Motor neuron (in vitro differentiated cells): Measurements from ENCODE around the gene LBX1. TPM values are rescaled to one million over a fixed set of nuclear protein-coding genes. Genes with fewer than 3 reads are reported as not detected.
A peak's percentile ranks its signal among the peaks of the same experiment; 100 is the strongest.

Experiments used
- ATAC-seq, 8 experiments: fragments of 200-7000 bp; cut with Tn5 transposase; replicated peaks in 6 of 8; 2 replicates each; pipeline ENCODE4 v1.8.0; 2021; ENCODE audit warnings: mild to moderate bottlenecking in 8 of 8, moderate library complexity in 8 of 8
- H3K27ac ChIP-seq, 2 donors: fragments of 250-450 bp; sonication (Bioruptor Pico); 2 replicates each; pipeline ENCODE4 v1.9.0; 2021; ENCODE audit warnings: antibody characterized with exemption in 2 of 2, mild to moderate bottlenecking in 2 of 2, moderate library complexity in 1 of 2
- H3K4me1 ChIP-seq, 2 donors: fragments of 250-450 bp; sonication (Bioruptor Pico); replicated peaks in 1 of 2; 2 replicates each; pipeline ENCODE4 v1.6.1; 2021; ENCODE audit warnings: antibody characterized with exemption in 2 of 2, mild to moderate bottlenecking in 2 of 2, moderate library complexity in 1 of 2
- H3K4me3 ChIP-seq, 5 donors: fragments of 250-450 bp; sonication (Bioruptor Pico); 2 replicates each; pipeline ENCODE4 v1.9.0; 2021; ENCODE audit warnings: antibody characterized with exemption in 5 of 5, mild to moderate bottlenecking in 5 of 5, moderate library complexity in 4 of 5
- WGBS, 10 experiments: fragments of 450-650 bp; shearing (Covaris generic); methylation state at CpG; one replicate each; pipeline ENCODE4 v1.0.0; 2022; 5-methylcytosine and 5-hydroxymethylcytosine counted together
- in situ Hi-C, 9 experiments: fragments of 400-800 bp; cut with MboI; loops; one replicate each; pipeline ENCODE4 v1.15.0; 2021; ENCODE audit warnings: low sequenced_read_pairs in 9 of 9, low pct_unique_long_range_greater_than_20kb in 2 of 9; ENCODE audit not compliant: unreplicated experiment in 9 of 9
- total RNA-seq, 8 experiments: library from RNA; unstranded; fragments of 300-600 nt; gene quantifications; 2 replicates each; pipeline versions ENCODE4 v1.2.3 to v1.2.4, GENCODE V29; 2022

The LBX1 gene
- total RNA-seq, 8 experiments from 2014 or later: 0.29 to 58.6 (median 1.8) TPM

- Histone ChIP-seq H3K4me1 (peaks cover 2 to 8% of the 10 kb centered on the region in 2 donors), H3K27ac (no peak overlapping the region), H3K4me3 (no peak overlapping the region)
- no peak for ATAC-seq
- 14 to 50% (median 31%) methylated on average over 2 to 14 of the region's 31 CpGs; no CpG with 5 or more reads in 2 of the 10 experiments for WGBS, 10 experiments
- in situ Hi-C loops: loop anchor here in 1 of 9 experiments (25.0 kb wide), 1 partner anchor 224 kb away; no protein-coding TSS in a partner anchor
Measured at GRCh38 chr10:101237982-101238731, 8.9 kb upstream of the LBX1 start.

- ATAC-seq: peak; percentile 1 to 39 (median 21)
Measured at GRCh38 chr10:101237081-101237981, 8.1 kb upstream of the LBX1 start.

GRCh38 chr10:101236376-101237080, 7.3 kb upstream of the LBX1 start:
- H3K4me3 ChIP-seq: peak overlapping the region in 2 of 5 donors; percentile 14 to 22
- in situ Hi-C loops: loop anchor here in 1 of 9 experiments (25.0 kb wide), 1 partner anchor 226 kb away; no protein-coding TSS in a partner anchor
- ATAC-seq: peak; percentile 38 to 77 (median 68)

More at GRCh38 chr10:101237081-101237981, 8.1 kb upstream of the LBX1 start:
- H3K4me1 ChIP-seq: peaks cover 2 to 8% of the 10 kb centered on the region in 2 donors
- no peak overlapping the region for H3K4me3 ChIP-seq
- H3K27ac ChIP-seq: no peak overlapping the region
- WGBS, 10 experiments: 5 to 57% (median 11%) methylated on average over 5 to 19 of the region's 38 CpGs
- in situ Hi-C loops: loop anchor here in 1 of 9 experiments (25.0 kb wide), 1 partner anchor 225 kb away; no protein-coding TSS in a partner anchor

GRCh38 chr10:101235766-101236165, 6.5 kb upstream of the LBX1 start:
- 10 to 60% methylated on average over 1 to 2 of the region's 4 CpGs; no CpG with 5 or more reads in 8 of the 10 experiments for WGBS, 10 experiments
- in situ Hi-C loops: loop anchor here in 1 of 9 experiments (25.0 kb wide), 1 partner anchor 227 kb away; no protein-coding TSS in a partner anchor
- Histone ChIP-seq H3K27ac (no peak overlapping the region), H3K4me3 (no peak overlapping the region), H3K4me1 (peaks cover 2 to 8% of the 10 kb centered on the region in 2 donors)
- peak in 3 of 8 experiments; percentile 5 to 13 (median 11) for ATAC-seq

More at GRCh38 chr10:101236376-101237080, 7.3 kb upstream of the LBX1 start:
- H3K27ac ChIP-seq: no peak overlapping the region
- H3K4me1 ChIP-seq: peaks cover 2 to 8% of the 10 kb centered on the region in 2 donors
- WGBS, 10 experiments: 0 to 46% (median 19%) methylated on average over 2 to 13 of the region's 47 CpGs; no CpG with 5 or more reads in 5 of the 10 experiments

GRCh38 chr10:101234333-101234732, 5.1 kb upstream of the LBX1 start:
- in situ Hi-C loops: loop anchor here in 1 of 9 experiments (25.0 kb wide), 1 partner anchor 228 kb away; no protein-coding TSS in a partner anchor
- no peak overlapping the region for H3K4me3 ChIP-seq
- no peak overlapping the region for H3K27ac ChIP-seq
- peaks cover 2 to 19% of the 10 kb centered on the region in 2 donors for H3K4me1 ChIP-seq
- 30 to 86% (median 60%) methylated on average over 1 of the region's 1 CpG; no CpG with 5 or more reads in 5 of the 10 experiments for WGBS, 10 experiments
- no peak for ATAC-seq

GRCh38 chr10:101233863-101234262, 4.6 kb upstream of the LBX1 start:
- H3K4me1 ChIP-seq: peaks cover 2 to 20% of the 10 kb centered on the region in 2 donors
- H3K27ac ChIP-seq: no peak overlapping the region
- H3K4me3 ChIP-seq: no peak overlapping the region
- ATAC-seq: peak in 3 of 8 experiments; percentile 2 to 23 (median 4)
- 0 to 20% (median 9%) methylated on average over 1 to 3 of the region's 3 CpGs; no CpG with 5 or more reads in 4 of the 10 experiments for WGBS, 10 experiments
- in situ Hi-C loops: loop anchor here in 1 of 9 experiments (25.0 kb wide), 1 partner anchor 228 kb away; no protein-coding TSS in a partner anchor

GRCh38 chr10:101233443-101233842, 4.2 kb upstream of the LBX1 start:
- WGBS, 10 experiments: 0 to 56% (median 22%) methylated on average over 1 of the region's 1 CpG; no CpG with 5 or more reads in 3 of the 10 experiments
- in situ Hi-C loops: loop anchor here in 1 of 9 experiments (25.0 kb wide), 1 partner anchor 229 kb away; no protein-coding TSS in a partner anchor

GRCh38 chr10:101231912-101232689, 2.8 kb upstream of the LBX1 start:
- WGBS, 10 experiments: 0 to 79% (median 31%) methylated on average over 1 to 9 of the region's 12 CpGs; no CpG with 5 or more reads in 2 of the 10 experiments
- in situ Hi-C loops: loop anchor here in 1 of 9 experiments (25.0 kb wide), 1 partner anchor 230 kb away; no protein-coding TSS in a partner anchor
- ATAC-seq: no peak
- Histone ChIP-seq H3K27ac (no peak overlapping the region), H3K4me3 (no peak overlapping the region), H3K4me1 (peaks cover 2 to 20% of the 10 kb centered on the region in 2 donors)

More at GRCh38 chr10:101233443-101233842, 4.2 kb upstream of the LBX1 start:
- peak in 1 of 8 experiments; percentile 1 for ATAC-seq
- H3K4me1 ChIP-seq: peaks cover 2 to 20% of the 10 kb centered on the region in 2 donors
- H3K4me3 ChIP-seq: no peak overlapping the region
- H3K27ac ChIP-seq: no peak overlapping the region

- WGBS, 10 experiments: 39 to 83% (median 63%) methylated on average over 1 to 7 of the region's 7 CpGs; no CpG with 5 or more reads in 3 of the 10 experiments
- H3K4me3 ChIP-seq: no peak overlapping the region
- no peak for ATAC-seq
- no peak overlapping the region for H3K27ac ChIP-seq
- H3K4me1 ChIP-seq: peaks cover 1 to 14% of the 10 kb centered on the region in 2 donors
- in situ Hi-C loops: loop anchor here in 1 of 9 experiments (25.0 kb wide), 1 partner anchor 231 kb away; no protein-coding TSS in a partner anchor
Measured at GRCh38 chr10:101231092-101231491, 1.8 kb upstream of the LBX1 start.

- 21 to 60% (median 44%) methylated on average over 1 to 6 of the region's 31 CpGs; no CpG with 5 or more reads in 7 of the 10 experiments for WGBS, 10 experiments
- peaks cover 0 to 13% of the 10 kb centered on the region in 2 donors for H3K4me1 ChIP-seq
- no peak overlapping the region for H3K27ac ChIP-seq
- in situ Hi-C loops: loop anchor here in 1 of 9 experiments (25.0 kb wide), 1 partner anchor 232 kb away; no protein-coding TSS in a partner anchor
- peak; percentile 15 to 53 (median 28) for ATAC-seq
- H3K4me3 ChIP-seq: peak overlapping the region in 1 of 5 donors; percentile 6
Measured at GRCh38 chr10:101230183-101230917, 1.1 kb upstream of the LBX1 start.
